PC-9 (cell line): ENCODE measurements around the gene TMEM174.

Experiments
- EZH2 ChIP-seq: fragments of 200-600 bp; sonication (generic); IDR thresholded peaks from 2 replicates; pipeline ENCODE4 v1.8.0; 2017; ENCODE audit warnings: antibody characterized with exemption, low read depth
- TF ChIP-seq, protein P1 (sequence below): fragments of 200-600 bp; sonication (generic); conservative IDR thresholded peaks from 2 replicates; pipeline ENCODE4 v1.6.1; 2017; ENCODE audit warnings: mixed run types, antibody characterized with exemption, mild to moderate bottlenecking, moderate library complexity

GRCh38 chr5:73214306-73214705 lies 41.3 kb downstream of the TMEM174 start:
- TF ChIP-seq, protein P1, sequence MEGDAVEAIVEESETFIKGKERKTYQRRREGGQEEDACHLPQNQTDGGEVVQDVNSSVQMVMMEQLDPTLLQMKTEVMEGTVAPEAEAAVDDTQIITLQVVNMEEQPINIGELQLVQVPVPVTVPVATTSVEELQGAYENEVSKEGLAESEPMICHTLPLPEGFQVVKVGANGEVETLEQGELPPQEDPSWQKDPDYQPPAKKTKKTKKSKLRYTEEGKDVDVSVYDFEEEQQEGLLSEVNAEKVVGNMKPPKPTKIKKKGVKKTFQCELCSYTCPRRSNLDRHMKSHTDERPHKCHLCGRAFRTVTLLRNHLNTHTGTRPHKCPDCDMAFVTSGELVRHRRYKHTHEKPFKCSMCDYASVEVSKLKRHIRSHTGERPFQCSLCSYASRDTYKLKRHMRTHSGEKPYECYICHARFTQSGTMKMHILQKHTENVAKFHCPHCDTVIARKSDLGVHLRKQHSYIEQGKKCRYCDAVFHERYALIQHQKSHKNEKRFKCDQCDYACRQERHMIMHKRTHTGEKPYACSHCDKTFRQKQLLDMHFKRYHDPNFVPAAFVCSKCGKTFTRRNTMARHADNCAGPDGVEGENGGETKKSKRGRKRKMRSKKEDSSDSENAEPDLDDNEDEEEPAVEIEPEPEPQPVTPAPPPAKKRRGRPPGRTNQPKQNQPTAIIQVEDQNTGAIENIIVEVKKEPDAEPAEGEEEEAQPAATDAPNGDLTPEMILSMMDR, result no peak
- no peak for TF ChIP-seq EZH2
